ENCODE results near the gene QPCT. TPM values are rescaled to one million over a fixed set of nuclear protein-coding genes. Genes with fewer than 3 reads are reported as not detected.

The QPCT gene
- total and polyA plus RNA-seq, 2 of the 4 experiments (the other 2 are of a cell fraction) = 1.9 to 2.2 TPM

DNA sequence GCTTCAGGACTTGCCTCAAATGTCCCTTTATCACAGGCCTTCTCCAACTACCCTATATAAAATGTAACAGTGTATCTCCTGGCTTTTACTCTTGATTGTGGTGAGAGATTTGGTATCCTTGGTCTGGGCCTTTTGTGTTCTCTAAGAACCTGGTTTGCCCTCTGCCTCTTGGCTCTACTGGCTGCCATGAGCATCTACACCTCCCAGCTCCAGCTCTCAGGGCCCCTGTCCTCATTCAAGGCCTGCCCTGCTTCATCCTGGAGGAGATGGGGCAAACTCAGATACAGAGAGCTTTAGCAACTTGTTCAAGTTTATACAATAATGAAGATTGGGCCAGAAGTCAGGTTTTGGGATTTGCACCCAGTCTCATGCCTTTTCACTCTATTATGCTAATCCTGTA lies 45.0 kb downstream of the QPCT start:
- H4K20me1 ChIP-seq (ENCODE audit: insufficient read depth, low read length) = no peaks in the 10 kb centered on the region
- no peak overlapping the region for H3K56ac ChIP-seq (ENCODE audit: extremely low read depth, insufficient read depth, low read length)
- peak overlapping the region; percentile 83 for H3K4ac ChIP-seq (ENCODE audit: low read depth, low read length)
- ATAC-seq (ENCODE audit: low read depth) (no peak), DNase-seq (no peak)
- peak overlapping the region; percentile 54; the same call in 1 of the 2 replicates for H4K5ac ChIP-seq (ENCODE audit: low read depth, low read length)
- H2BK120ac ChIP-seq (ENCODE audit: low read depth, low read length) = peak overlapping the region; percentile 84
- no peak overlapping the region for H3K4me3 ChIP-seq (ENCODE audit: insufficient read depth, low read depth, low read length)
- peaks cover 27% of the 10 kb centered on the region for H3K4me1 ChIP-seq (ENCODE audit: control insufficient read depth, insufficient read depth, low read length)
- H4K8ac ChIP-seq (ENCODE audit: low read depth in 2 of 2, low read length in 2 of 2) = peak overlapping the region; percentile 17 to 18; a peak in 2 of 4 replicates
- H2AK5ac ChIP-seq (ENCODE audit: low read depth, low read length) = peak overlapping the region; percentile 52
- BruUV-seq (replicated peaks) = no TSS peak
- peaks cover 0 to 2% of the 10 kb centered on the region in 2 experiments; a peak in 1 of 4 replicates for H3K79me1 ChIP-seq (ENCODE audit: low read depth in 1 of 2, low read length in 2 of 2)
- H2BK15ac ChIP-seq (ENCODE audit: low read depth, low read length) = peak overlapping the region; percentile 52; the same call in 2 of the 3 replicates
- peak overlapping the region; percentile 6 for H2AFZ ChIP-seq (replicated peaks; ENCODE audit: low read length, poor library complexity)
- H3K36me3 ChIP-seq (ENCODE audit: control insufficient read depth, insufficient read depth, low read length) = no peaks in the 10 kb centered on the region
- no peak overlapping the region; the same call in 1 of the 2 replicates for H4K91ac ChIP-seq (ENCODE audit: insufficient read depth, low read depth, low read length)
- H3K27me3 ChIP-seq (ENCODE audit: control insufficient read depth, insufficient read depth, low read length) = no peaks in the 10 kb centered on the region
- peak overlapping the region; percentile 48 for H2BK5ac ChIP-seq (ENCODE audit: low read depth, low read length, poor library complexity, severe bottlenecking)
- H3K27ac ChIP-seq (ENCODE audit: insufficient read depth, low read length) = no peak overlapping the region
- TF ChIP-seq POLR2A (IDR thresholded peaks at IDR 0.05; ENCODE audit: low read depth, low read length) = no peak
- no peak for TF ChIP-seq MXI1 (IDR thresholded peaks at IDR 0.05; ENCODE audit: borderline replicate concordance, low read depth, low read length)
- TF ChIP-seq SMC3 (IDR thresholded peaks at IDR 0.05; ENCODE audit: low read depth, low read length) = no peak
- TF ChIP-seq, protein P1, sequence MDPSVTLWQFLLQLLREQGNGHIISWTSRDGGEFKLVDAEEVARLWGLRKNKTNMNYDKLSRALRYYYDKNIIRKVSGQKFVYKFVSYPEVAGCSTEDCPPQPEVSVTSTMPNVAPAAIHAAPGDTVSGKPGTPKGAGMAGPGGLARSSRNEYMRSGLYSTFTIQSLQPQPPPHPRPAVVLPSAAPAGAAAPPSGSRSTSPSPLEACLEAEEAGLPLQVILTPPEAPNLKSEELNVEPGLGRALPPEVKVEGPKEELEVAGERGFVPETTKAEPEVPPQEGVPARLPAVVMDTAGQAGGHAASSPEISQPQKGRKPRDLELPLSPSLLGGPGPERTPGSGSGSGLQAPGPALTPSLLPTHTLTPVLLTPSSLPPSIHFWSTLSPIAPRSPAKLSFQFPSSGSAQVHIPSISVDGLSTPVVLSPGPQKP (IDR thresholded peaks at IDR 0.05; ENCODE audit: borderline replicate concordance, low read depth, low read length) = no peak
- no peak for TF ChIP-seq RAD21 (IDR thresholded peaks at IDR 0.05; ENCODE audit: low read length)
- TF ChIP-seq CTCF (conservative IDR thresholded peaks at IDR 0.05; ENCODE audit: low read depth, low read length) = no peak
- no peak for TF ChIP-seq NFE2L2 (IDR thresholded peaks at IDR 0.05; ENCODE audit: low read depth, low read length)
- no peak for TF ChIP-seq CEBPB (IDR thresholded peaks at IDR 0.05; ENCODE audit: low read depth, low read length)
- TF ChIP-seq RFX5 (IDR thresholded peaks at IDR 0.05; ENCODE audit: low read depth, low read length) = no peak
- TF ChIP-seq FOS (IDR thresholded peaks at IDR 0.05; ENCODE audit: low read depth, low read length) = no peak
- no peak for TF ChIP-seq CHD1 (IDR thresholded peaks at IDR 0.05; ENCODE audit: low read depth, low read length)
- TF ChIP-seq BHLHE40 (IDR thresholded peaks at IDR 0.05; ENCODE audit: low read depth, low read length) = no peak
- no peak for TF ChIP-seq MAZ (IDR thresholded peaks at IDR 0.05; ENCODE audit: borderline replicate concordance, low read depth, low read length)
- no peak for TF ChIP-seq RCOR1 (IDR thresholded peaks at IDR 0.05; ENCODE audit: insufficient replicate concordance, low read length)
- TF ChIP-seq MAFK (IDR thresholded peaks at IDR 0.05; ENCODE audit: low read depth, low read length) = no peak
- CTCF ChIA-PET = interaction anchor here (0.6 kb wide), 1 partner anchor 26 kb away, joined by 3 read pairs; no protein-coding TSS in a partner anchor
- POLR2A ChIA-PET (ENCODE audit: unreplicated experiment) = no interaction called here
- no peaks in the 10 kb centered on the region for H3K9me3 ChIP-seq (ENCODE audit: control insufficient read depth, insufficient read depth, low read length)
- in situ Hi-C loops (cut with MboI; ENCODE audit: low sequenced_read_pairs) = no loop called here
- H3K14ac ChIP-seq (replicated peaks; ENCODE audit: low read depth, low read length) = peak overlapping the region; percentile 93
- intact Hi-C loops (cut with micrococcal nuclease) = loop anchor here (5.0 kb wide), 1 partner anchor 222 kb away; no protein-coding TSS in a partner anchor
- dilution Hi-C loops (cut with HindIII; ENCODE audit: low sequenced_read_pairs, unreplicated experiment) = no loop called here
- H3K18ac ChIP-seq (ENCODE audit: low read depth, low read length) = peak overlapping the region; percentile 71; the same call in 1 of the 2 replicates
- H2BK20ac ChIP-seq (ENCODE audit: low read depth, low read length) = peak overlapping the region; percentile 65
- H3K23ac ChIP-seq (ENCODE audit: low read depth, low read length) = peak overlapping the region; percentile 35; the same call in 1 of the 2 replicates
- H3K9me1 ChIP-seq (ENCODE audit: insufficient read depth, low read length) = peaks cover 14% of the 10 kb centered on the region
- no peak overlapping the region for H3K4me2 ChIP-seq (ENCODE audit: low read depth, low read length)
- no peak overlapping the region for H2AK9ac ChIP-seq (replicated peaks; ENCODE audit: low read depth, low read length, poor library complexity)
- no peak overlapping the region for H3K9ac ChIP-seq (ENCODE audit: low read depth, low read length)

Data from IMR-90 (cell line).